ENCODE measurements around the gene PWWP2B. TPM values are rescaled to one million over a fixed set of nuclear protein-coding genes. Genes with fewer than 3 reads are reported as not detected.

PWWP2B gene
- total and polyA plus RNA-seq, 9 of the 15 experiments (the other 6 are each of a cell fraction or from before 2014, with no cell fraction given): 0.07 to 9.2 (median 1.6) TPM; not detected in 1

DNA sequence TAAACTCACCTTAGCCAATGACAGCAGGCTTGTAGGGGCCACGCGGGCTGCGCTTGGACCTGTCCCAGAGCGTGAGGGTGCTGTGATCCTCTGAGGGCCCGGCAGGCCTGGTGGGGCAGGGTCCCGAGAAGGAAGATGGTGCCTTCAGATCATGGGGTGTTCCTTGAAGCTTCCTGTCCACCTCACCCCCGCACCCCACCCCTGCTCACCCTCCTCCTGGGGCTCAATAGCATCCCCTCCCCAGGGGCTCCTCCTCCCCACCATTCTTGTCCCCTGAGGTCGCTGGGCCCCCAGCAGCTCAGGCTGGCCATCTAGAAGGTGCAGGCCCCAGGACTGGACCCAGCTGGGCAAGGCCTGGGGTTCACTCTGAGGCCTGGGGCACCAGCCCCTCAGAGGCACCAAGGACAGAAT, 33.9 kb downstream of the PWWP2B start:
- no peak for DNase-seq (ENCODE audit: extremely low read depth in 1 of 4, low spot score in 3 of 4)
- Histone ChIP-seq H3K4me3 (no peak overlapping the region), H3K79me2 (ENCODE audit: control insufficient read depth, insufficient read depth, low read length) (no peaks in the 10 kb centered on the region), H3K4me2 (ENCODE audit: insufficient read depth, low read length) (no peak overlapping the region), H3K27ac (ENCODE audit: extremely low read depth, low read depth, low read length) (no peak overlapping the region), H3K9ac (ENCODE audit: insufficient read depth in 1 of 2, low read depth in 2 of 2, low read length in 2 of 2) (no peak overlapping the region), H3K9me1 (ENCODE audit: control insufficient read depth, insufficient read depth, low read length) (no peaks in the 10 kb centered on the region), H3K9me3 (replicated peaks; ENCODE audit: control insufficient read depth, insufficient read depth, low read depth, low read length) (no peaks in the 10 kb centered on the region), H3K27me3 (ENCODE audit: control insufficient read depth in 2 of 2, insufficient read depth in 2 of 2, low read length in 2 of 2) (no peaks in the 10 kb centered on the region), H3K4me1 (replicated peaks in 1 of 2; ENCODE audit: control insufficient read depth in 2 of 2, insufficient read depth in 2 of 2, low read length in 2 of 2) (peaks cover 0 to 20% of the 10 kb centered on the region in 2 experiments; a peak in 1 of 5 replicates), H2AFZ (ENCODE audit: low read depth, low read length) (no peak overlapping the region), H4K20me1 (replicated peaks; ENCODE audit: control insufficient read depth, insufficient read depth, low read length) (no peaks in the 10 kb centered on the region), H3K36me3 (ENCODE audit: control insufficient read depth, insufficient read depth, low read length) (no peaks in the 10 kb centered on the region)
- POLR2A ChIA-PET: no interaction called here
- 14% methylated on average over 3 of the region's 8 CpGs for WGBS (ENCODE audit: insufficient coverage, low coverage, missing lambda C conversion rate)
- no peak for FAIRE-seq
- no peak for ATAC-seq
- CTCF ChIA-PET (ENCODE audit: low intra/inter-chr PET ratio): no interaction called here
- no TSS peak for BruUV-seq (replicated peaks)
- in situ Hi-C loops (cut with MboI): no loop called here
- intact Hi-C loops (cut with micrococcal nuclease): no loop called here
- TF ChIP-seq STAT5A (IDR thresholded peaks at IDR 0.05; ENCODE audit: borderline replicate concordance, low read length) (no peak), ZNF57 (CRISPR knock-in tag; IDR thresholded peaks at IDR 0.05) (no peak), U2AF1 (optimal IDR thresholded peaks at IDR 0.05; ENCODE audit: low read depth, low read length) (no peak), HIVEP1 (CRISPR knock-in tag; IDR thresholded peaks at IDR 0.05) (no peak), ZNF3 (CRISPR knock-in tag; IDR thresholded peaks at IDR 0.05) (no peak), PML (IDR thresholded peaks at IDR 0.05; ENCODE audit: low read length) (no peak)
- TF ChIP-seq, protein P1, sequence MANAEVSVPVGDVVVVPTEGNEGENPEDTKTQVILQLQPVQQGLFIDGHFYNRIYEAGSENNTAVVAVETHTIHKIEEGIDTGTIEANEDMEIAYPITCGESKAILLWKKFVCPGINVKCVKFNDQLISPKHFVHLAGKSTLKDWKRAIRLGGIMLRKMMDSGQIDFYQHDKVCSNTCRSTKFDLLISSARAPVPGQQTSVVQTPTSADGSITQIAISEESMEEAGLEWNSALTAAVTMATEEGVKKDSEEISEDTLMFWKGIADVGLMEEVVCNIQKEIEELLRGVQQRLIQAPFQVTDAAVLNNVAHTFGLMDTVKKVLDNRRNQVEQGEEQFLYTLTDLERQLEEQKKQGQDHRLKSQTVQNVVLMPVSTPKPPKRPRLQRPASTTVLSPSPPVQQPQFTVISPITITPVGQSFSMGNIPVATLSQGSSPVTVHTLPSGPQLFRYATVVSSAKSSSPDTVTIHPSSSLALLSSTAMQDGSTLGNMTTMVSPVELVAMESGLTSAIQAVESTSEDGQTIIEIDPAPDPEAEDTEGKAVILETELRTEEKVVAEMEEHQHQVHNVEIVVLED (CRISPR knock-in tag; IDR thresholded peaks at IDR 0.05): no peak
- TF ChIP-seq, protein P2, sequence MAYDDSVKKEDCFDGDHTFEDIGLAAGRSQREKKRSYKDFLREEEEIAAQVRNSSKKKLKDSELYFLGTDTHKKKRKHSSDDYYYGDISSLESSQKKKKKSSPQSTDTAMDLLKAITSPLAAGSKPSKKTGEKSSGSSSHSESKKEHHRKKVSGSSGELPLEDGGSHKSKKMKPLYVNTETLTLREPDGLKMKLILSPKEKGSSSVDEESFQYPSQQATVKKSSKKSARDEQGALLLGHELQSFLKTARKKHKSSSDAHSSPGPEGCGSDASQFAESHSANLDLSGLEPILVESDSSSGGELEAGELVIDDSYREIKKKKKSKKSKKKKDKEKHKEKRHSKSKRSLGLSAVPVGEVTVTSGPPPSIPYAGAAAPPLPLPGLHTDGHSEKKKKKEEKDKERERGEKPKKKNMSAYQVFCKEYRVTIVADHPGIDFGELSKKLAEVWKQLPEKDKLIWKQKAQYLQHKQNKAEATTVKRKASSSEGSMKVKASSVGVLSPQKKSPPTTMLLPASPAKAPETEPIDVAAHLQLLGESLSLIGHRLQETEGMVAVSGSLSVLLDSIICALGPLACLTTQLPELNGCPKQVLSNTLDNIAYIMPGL (CRISPR knock-in tag; IDR thresholded peaks at IDR 0.05): no peak

Data from K562 (cell line).